Stimulated activated CD8-positive, alpha-beta memory T cell treated with anti-CD3 and anti-CD28 coated beads, Interleukin-4, amount 100 ng/mL, for 24 hours (primary cell): ENCODE data around the gene MCM7.
"Not testable (repeated sequence)": the region's sequence is repeated elsewhere in the genome, so short reads cannot be mapped to it uniquely, and the experiment has no call there.

Source experiments
- DNase-seq: peaks from one replicate; pipeline ENCODE4 v3.0.0-alpha.2; 2020; ENCODE audit warnings: low read depth

The MCM7 gene

DNA sequence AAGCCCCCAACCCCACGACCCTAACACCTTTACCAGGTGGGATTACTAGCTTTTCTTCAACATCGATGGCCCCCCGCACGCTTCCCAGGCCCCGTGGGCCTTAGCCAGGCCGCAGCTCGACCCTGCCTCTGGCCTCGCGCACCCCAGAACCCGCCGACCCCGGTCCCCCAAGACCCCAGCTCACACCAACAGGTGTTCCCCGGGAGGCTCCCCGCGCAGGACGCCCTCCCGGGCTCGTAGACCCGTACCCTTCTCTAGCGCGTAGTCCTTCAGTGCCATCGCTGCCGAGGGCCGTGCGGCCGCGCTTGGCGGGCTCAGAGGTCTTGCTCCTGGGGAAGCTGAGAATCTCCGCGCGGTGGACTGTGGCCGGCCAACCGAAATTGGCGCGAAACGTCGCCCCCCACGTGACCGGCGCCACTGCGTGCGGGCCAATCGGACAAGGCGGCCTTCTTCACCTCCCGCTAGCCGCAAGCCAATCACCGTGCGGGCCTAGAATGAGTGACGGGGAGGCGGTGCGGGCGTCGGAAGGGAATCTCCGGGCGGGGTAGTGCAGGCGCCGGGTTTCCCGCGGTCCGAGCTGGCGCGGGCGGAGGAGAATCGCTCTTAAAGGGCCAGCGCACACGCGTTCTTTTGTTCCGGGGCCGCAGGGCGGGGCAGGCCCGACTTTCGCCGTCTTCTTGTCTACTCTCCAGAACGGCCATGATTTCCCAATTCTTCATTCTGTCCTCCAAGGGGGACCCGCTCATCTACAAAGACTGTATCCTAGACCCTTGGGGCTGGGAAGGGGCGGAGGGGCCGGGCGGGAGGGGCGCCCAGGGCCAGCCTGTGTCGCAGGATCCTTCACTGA, at the start of gene MCM7, which contains the start of gene AP4M1:
Gene MCM7, minus strand, starts transcription at position 382 of the 847 bp plus-strand sequence. Its CDS starts 103 bp downstream, at position 279.
Gene AP4M1, plus strand, starts transcription at position 628 of the 847 bp plus-strand sequence. Its CDS starts 72 bp downstream, at position 700.
- peak; percentile 98 for DNase-seq

DNA sequence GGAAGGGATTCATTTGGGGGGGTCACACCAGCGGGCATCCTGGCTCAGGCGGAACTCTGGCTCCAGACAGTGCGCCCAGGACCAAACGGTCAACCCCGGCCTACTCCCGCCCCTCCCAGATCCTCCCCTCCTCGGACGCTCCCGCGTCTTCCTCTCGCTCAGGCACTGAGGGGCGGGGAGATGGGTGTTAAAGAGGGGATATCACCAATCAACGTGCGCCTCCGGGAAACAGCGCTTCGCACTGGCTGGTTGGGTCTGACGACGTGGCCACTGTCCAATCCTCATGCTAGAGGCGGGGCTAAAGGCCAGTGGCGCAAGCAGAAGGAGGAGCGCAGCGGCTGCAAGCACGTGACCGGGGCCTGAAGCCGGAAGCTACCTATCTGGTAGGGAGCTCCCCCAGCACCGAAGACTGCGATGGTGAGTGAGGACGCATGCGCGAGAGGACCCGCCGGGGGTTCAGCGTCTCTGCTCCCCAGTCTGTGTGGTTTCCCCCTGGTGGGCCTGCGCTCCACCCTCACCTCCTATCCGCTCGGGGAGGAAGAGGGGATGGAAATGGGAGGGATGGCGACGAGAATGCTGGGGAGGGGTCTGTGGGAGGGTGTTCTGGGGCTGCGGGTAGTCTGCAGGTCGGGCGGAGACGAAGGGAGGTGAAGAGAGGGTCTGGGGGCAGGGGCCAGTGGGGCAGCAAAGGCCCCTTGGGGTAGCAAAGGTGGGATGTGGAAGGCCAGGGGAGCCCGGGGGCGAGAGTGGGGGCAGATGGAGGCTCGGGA, 47.5 kb upstream of the MCM7 start, which contains the start of gene LAMTOR4:
Gene LAMTOR4, plus strand, starts transcription at position 360 of the 770 bp plus-strand sequence. Its CDS starts 55 bp downstream, at position 415.
- DNase-seq: peak; percentile 95

DNA sequence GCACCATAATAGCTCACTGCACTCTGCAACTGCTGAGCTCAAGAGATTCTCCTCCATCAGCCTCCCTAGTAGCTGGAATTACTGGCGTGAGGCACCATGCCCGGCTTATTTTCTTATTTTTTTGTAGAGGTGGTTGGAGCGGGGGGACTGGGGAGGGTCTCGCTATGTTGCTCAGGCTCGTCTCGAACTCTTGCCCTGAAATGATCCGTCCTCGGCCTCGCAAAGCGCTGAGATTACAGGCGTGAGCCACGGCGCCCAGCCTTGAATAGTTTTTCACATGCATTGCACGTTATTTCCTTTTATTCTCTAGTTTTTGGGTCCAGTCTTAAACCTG, 47.0 kb upstream of the MCM7 start:
- DNase-seq: no peak

DNA sequence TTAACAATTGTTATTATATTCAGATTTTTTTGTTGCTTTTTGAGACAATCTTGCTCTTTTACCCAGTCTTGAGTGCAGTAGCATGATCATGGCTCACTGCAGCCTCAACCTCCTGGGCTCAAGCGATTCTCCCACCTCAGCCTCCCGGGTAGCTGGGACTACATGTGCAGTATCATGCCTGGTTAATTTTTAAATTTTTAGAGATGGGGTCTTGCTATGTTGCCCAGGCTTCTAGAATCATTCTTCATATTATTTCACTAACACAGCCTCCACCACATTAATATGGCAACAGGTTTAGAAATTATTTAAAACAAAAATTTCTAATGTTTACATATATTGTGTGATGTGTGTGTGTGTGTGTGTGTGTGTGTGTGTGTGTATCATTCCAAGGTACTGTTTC, 46.1 kb upstream of the MCM7 start:
- DNase-seq: no peak

DNA sequence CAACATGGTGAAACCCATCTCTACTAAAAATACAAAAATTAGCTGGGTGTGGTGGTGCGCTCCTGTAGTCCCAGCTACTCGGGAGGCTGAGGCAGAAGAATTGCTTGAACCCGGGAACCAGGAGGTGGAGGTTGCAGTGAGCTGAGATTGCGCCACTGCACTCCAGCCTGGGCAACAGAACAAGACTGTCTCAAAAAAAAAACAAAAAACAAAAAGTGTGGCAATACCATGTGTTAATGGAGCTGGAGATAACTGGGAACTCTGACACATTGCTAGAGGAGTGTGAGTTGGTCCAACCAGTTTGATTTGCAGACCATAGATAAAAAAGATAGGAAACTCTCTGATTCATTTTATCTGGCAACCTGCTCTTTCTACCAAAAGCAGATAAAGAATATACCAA, 45.2 kb upstream of the MCM7 start:
- not testable (repeated sequence) for DNase-seq

DNA sequence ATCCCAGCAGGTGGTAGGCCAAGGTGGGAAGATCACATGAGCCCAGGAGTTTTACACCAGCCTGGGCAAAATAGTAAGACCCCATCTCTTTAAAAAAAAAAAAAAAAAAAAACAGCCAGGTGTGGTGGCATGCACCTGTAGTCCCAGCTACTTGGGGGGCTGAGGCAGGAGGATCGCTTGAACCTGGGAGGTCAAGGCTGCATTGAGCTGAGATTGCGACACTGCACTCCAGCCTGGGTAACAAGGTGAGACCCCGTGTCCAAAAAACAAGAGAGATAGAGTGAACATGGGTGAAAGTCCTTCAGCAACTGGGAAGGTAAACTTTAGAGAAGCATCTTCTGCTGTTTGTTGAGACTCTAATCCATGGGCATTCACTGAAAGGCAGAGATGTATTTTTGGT, 41.3 kb upstream of the MCM7 start:
- DNase-seq: no peak

DNA sequence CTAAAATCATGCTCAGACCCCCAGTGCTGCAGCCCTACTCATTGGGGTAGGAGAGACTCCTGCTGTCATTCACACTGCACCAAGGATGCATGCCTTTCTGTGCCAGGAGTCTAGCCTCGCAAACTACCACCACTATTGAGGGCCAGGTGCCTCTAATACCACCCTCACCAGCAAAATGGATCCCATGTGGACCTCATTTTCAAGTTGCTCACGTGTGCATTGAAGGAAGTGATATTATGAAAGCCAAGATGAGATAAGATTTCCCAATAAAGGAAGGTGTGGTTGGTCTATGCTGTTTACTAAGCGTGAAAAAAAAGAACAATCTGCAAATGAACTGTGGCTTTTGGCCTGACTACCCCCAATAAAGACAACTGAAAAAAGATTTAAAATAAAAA, 40.4 kb upstream of the MCM7 start:
- no peak for DNase-seq

DNA sequence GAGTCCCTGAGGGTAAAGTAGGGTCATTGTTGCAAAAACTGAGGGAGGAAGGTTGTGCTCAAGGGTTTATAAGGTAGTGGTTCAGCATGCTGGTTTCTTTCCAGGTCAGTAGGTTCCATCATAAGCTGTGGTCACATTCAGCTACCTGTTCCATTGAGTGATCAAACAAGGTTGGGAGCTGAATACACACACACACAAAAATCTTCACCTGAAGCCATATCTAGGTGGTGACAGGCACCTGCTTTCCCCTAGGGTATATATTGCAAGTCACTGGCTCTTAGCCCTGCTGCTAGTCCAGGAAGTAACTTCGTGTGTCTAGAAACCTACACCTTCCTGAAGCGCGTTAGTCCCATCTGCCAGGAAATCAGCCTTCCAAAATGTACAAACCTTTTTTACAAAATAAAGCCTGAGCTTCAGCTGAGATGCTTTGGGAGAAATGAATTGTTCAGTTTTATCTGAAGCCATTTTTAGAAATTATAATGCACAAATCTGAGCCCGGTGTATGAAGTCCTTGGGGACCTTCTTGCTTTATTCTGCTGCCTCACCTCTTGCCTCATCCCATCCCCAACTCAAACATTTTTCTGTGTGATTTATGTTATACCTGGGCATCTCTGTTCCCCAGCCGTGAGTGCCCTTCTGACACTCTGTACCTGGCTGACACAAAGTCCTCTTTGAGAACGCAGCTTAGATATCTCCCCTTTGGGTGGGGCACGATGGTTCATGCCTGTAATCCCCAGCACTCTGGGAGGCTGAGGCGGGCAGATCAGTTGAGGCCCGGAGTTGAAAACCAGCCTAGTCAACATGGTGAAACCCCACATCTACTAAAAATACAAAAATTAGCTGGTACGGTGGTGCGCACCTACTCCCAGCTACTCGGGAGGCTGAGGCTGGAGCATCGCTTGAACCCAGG, 36.9 kb upstream of the MCM7 start:
- DNase-seq: no peak

DNA sequence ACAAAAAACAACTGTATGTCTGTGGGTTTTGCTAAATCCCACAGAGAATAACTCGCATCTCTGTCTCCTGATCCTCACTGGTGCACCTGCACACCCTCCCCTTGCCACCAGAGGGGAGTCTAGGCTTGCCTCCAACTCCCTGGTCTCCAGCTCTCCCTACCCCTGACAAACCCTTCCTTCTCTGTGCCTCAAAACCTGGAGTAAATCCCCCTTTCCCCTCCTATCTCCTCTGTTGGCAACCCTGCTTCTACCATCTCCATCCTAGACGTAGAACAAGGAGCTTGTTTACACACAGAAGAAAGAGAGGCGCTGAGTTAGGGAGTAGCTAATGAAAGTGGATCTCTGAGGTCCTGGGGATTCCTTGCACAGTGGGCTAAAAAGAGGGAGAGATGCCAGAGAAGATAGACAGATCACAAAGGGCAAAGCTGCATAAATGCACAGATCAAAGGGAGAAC, 31.5 kb upstream of the MCM7 start:
- no peak for DNase-seq

DNA sequence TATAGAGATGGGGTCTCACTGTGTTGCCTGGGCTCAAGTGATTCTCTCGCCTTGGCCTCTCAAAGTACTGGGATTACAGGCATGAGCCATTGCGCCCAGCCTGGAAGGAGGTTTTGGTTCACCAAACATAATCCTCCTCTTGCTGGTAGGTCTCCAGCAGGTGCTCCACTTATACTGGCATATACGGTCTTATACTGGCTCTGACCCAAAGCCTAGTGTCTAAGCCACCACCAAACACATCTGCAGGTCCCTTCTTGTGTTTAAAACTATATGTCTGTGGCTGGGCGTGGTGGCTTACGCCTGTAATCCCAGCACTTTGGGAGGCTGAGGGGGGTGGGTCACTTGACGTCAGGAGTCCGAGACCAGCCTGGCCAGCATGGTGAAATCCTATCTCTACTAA, 30.9 kb upstream of the MCM7 start:
- no peak for DNase-seq

DNA sequence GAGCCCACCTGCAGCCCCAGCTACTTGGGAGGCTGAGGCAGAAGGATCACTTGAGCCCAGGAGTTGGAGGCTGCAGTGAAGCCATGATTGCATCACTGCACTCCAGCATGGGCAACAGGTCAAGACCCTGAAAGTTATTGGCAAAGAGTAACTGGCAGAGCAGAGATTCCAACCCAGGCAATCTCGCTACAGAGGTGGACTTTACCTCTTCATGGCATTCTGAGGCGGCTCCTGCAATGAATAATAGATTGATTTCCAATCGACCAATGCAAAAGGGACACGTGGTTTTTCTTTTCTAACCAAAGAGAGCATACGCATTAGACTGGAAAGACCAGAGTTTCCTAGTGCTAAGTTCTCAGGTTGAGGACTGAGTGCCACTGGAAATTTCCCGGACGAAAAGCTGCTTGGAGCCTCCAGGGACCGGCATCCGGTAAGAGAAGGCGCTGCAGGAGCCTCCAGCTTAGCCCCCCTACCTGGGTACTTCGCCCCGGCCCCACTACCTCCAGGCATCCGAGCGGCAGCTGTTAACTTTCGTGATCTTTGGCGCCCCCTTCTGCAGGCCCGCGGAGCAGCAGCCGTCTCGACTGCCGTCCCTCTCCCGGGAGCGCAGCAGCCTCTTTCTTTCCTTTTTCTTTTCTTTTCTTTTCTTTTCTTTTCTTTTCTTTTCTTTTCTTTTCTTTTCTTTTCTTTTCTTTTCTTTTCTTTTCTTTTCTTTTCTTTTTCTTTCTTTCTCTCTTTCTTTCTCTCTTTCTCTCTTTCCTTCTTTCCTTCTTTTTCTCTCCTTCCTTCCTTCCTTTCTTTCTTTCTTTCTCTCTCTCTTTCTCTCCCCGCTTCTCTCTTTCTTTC, 29.6 kb upstream of the MCM7 start:
- DNase-seq: peak; percentile 80

DNA sequence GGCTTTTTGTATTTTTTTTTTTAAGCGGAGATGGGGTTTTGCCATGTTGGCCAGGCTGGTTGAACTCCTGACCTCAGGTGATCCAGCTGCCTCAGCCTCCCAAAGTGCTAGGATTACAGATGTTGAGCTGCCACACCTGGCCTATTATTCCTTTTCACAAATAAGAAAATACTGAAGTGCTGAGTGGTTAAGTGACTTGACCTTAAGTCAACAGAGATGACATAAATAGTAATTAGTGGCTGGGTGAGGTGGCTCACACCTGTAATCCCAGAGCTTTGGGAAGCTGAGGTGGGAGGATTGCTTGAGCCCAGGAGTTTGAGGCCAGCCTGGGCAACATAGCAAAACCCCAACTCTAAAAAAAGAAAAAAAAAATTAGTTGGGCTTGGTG, 29.0 kb upstream of the MCM7 start:
- DNase-seq: not testable (repeated sequence)

DNA sequence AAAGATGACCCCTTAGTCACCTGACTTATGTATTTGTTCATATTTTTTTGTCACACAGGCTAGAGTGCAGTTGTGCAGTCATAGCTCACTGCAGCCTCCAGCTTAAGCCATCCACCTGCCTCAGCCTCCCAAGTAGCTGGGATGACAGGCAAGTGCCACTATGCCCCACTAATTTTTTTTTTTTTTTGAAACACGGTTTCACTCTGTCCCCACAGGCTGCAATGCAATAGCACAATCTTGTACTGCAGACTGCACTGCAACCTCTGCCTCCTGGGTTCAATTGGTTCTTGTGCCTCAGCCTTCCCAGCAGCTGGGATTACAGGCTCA, 27.4 kb upstream of the MCM7 start:
- no peak for DNase-seq

DNA sequence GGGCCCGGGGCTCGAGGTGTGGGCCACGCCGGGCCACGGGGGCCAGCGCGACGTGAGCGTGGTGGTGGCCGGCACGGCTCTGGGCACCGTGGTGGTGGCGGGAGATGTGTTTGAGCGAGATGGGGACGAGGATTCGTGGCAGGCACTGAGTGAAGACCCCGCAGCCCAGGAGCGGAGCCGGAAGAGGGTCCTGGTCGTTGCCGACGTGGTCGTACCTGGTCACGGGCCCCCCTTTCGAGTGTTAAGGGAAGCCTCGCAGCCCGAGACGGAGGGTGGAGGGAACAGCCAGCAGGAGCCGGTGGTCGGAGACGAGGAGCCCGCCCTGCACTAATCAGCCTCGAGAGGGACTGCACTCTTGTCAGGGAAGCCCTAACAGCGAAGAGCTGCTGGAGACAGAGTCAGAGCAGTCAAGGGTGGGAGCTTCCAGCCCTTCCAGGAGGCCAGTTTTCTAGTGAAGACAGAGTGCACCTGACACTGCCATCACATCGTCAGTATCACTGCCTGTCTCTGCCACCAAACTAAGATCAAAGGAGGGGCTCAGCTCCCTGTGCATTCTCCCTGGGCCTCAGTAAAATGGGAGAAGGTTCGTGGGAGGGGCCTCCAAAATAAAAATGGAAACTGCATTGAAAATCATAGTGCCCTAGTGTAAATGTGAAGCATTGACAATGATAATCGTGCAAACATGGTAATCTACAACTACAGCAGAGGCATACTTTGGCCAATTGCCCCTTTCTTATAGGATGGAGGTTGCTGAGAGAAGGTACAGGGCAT, 26.9 kb upstream of the MCM7 start:
- no peak for DNase-seq

DNA sequence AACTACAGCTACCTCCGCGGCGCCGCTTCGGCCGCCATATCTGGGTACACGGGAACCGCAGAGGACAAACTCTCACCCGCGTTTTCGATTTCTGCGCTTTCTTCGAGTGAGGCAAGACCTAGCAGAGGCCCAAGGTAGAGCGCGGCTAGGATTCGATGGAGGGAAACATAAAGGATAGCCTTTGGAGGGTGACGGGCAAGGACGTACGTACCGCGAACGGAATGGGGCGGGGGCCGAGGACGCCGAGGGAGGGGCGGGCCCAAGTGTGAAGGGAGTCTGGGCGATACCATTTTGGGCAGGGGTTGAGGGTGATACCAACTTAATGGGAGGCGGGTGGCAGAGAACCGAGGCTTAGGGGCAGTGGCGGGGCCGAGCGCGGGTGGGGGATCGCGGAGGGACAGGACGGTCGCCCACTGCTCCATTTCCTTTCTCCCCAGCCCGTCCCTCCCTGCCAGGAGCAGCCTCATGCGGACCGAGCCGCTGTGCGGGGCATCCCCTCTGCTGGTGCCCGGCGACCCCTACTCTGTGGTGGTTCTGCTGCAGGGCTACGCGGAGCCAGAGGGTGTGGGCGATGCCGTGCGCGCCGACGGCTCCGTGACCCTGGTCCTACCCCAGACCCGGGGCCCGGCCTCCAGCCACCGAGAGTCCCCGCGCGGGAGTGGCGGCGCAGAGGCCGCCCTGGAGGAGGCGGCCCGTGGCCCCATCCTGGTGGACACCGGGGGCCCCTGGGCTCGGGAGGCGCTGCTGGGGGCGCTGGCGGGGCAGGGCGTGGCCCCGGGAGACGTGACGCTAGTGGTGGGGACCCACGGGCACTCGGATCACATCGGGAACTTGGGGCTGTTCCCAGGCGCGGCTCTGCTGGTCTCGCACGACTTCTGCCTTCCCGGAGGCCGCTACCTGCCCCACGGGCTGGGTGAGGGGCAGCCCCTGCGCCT, 26.0 kb upstream of the MCM7 start, which contains the start of gene MBLAC1:
Gene MBLAC1, plus strand, starts transcription at position 37 of the 935 bp plus-strand sequence. Its CDS starts 429 bp downstream, at position 466.
- DNase-seq: peak; percentile 82

DNA sequence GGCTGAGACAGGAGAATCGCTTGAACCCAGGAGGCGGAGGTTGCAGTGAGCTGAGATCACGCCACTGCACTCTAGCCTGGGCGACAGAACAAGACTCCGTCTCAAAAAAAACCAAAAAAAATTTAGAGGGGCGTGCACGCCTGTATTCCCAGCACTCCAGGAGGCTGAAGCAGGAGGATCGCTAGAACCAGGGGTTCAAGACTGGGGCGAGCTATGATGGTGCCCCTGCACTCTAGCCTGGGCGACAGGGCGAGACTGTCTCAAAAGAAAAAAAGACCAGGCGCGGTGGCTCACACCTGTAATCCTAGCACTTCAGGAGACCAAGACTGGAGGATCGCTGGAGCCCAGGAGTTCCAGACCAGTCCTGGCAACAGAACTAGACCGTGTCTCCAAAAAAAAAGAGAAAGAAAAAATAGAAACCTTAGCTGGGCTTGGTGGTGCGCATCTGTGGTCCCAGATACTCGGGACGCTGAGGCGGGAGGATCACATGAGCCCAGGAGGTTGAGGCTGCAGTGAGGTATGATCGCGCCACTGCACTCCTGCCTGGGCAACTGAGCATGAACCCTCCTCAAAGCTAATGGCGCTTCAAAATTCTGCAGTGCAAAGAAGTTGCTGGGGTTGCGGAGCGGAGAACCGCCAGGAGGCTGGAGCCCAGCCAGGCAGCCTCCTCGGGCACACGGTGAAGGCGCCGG, 25.2 kb upstream of the MCM7 start:
- no peak for DNase-seq

DNA sequence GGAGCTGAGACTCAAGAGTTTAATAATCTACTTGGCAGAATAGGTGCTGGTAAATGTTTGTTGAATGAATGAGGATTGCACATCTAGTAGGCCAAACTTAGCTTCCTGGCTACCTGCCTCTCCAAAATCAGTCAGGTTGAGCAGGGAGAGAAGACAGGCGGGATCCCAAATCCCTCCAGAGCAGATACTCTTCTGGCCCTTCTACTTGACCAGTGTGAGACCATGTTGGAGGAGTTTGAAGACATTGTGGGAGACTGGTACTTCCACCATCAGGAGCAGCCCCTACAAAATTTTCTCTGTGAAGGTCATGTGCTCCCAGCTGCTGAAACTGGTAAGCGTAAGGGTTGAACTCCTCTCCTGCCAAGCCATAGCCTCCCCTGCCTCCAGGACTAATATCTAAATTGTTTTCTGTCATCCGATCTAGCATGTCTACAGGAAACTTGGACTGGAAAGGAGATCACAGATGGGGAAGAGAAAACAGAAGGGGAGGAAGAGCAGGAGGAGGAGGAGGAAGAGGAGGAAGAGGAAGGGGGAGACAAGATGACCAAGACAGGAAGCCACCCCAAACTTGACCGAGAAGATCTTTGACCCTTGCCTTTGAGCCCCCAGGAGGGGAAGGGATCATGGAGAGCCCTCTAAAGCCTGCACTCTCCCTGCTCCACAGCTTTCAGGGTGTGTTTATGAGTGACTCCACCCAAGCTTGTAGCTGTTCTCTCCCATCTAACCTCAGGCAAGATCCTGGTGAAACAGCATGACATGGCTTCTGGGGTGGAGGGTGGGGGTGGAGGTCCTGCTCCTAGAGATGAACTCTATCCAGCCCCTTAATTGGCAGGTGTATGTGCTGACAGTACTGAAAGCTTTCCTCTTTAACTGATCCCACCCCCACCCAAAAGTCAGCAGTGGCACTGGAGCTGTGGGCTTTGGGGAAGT, 23.4 kb upstream of the MCM7 start:
- no peak for DNase-seq
